Measurements from ENCODE around the gene PNISR. TPM values are rescaled to one million over a fixed set of nuclear protein-coding genes. Genes with fewer than 3 reads are reported as not detected.

The PNISR gene
- polyA plus RNA-seq, 5 donors = 212 to 440 (median 386) TPM

Other genes with a start within 250 kb of the PNISR start
- 10 to 100 TPM in 3 of 5 donors, 1 to 10 TPM in 2; 5.4 to 13.3 (median 10.4) TPM for gene FAXC, start 75.6 kb downstream of the PNISR start, polyA plus RNA-seq (ENCODE audit: insufficient read depth in 1 of 5, insufficient read length in 5 of 5, low replicate concordance in 1 of 5)
- 10 to 100 TPM in 3 of 5 donors, 1 to 10 TPM in 2; 9.4 to 12.2 (median 11.0) TPM for gene COQ3, start 31.1 kb downstream of the PNISR start, polyA plus RNA-seq (ENCODE audit: insufficient read depth in 1 of 5, insufficient read length in 5 of 5, low replicate concordance in 1 of 5)
- gene USP45, start 90.1 kb upstream of the PNISR start, polyA plus RNA-seq (ENCODE audit: insufficient read depth in 1 of 5, insufficient read length in 5 of 5, low replicate concordance in 1 of 5) = 10 to 100 TPM in 4 of 5 donors, 1 to 10 TPM in 1; 9.1 to 14.8 (median 13.8) TPM
- gene CCNC, start 143.4 kb upstream of the PNISR start, polyA plus RNA-seq (ENCODE audit: insufficient read depth in 1 of 5, insufficient read length in 5 of 5, low replicate concordance in 1 of 5) = 100 to 1,000 TPM in 2 of 5 donors, 10 to 100 TPM in 3; 68.1 to 120 (median 93.4) TPM
- gene PRDM13, start 181.5 kb upstream of the PNISR start, polyA plus RNA-seq (ENCODE audit: insufficient read depth in 1 of 5, insufficient read length in 5 of 5, low replicate concordance in 1 of 5) = not detected

Data from right lung (tissue), 5 donors.